Measurements from ENCODE around the gene GPBP1.

- TF ChIP-seq CTCF (IDR thresholded peaks at IDR 0.05): peak; percentile 88
- TF ChIP-seq ZFX (IDR thresholded peaks at IDR 0.05; ENCODE audit: borderline replicate concordance): no peak
Measured at GRCh38 chr5:57298295-57298984, 124.6 kb downstream of the GPBP1 start.
